ENCODE data around the gene CYP4F3.

DNA sequence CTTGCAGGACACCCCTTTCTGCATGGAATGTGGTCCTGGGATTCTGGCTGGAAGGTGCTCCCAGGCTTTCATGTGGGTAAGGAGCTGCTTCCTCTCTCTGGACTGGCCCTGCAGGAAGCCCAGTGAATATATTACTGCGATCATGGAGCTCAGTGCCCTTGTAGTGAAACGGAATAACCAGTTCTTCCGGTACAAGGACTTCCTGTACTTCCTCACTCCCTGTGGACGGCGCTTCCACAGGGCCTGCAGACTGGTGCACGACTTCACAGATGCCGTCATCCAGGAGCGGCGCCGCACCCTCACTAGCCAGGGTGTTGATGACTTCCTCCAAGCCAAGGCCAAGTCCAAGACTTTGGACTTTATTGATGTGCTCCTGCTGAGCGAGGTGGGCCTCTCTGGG lies 17.7 kb upstream of the CYP4F3 start:
- TF ChIP-seq EZH2 (IDR thresholded peaks at IDR 0.05; ENCODE audit: insufficient read depth, poor library complexity, severe bottlenecking) (no peak), EZH2phosphoT487 (IDR thresholded peaks at IDR 0.05; ENCODE audit: insufficient read depth, low read depth) (no peak)
